Globus pallidus (tissue), 1 donor: ENCODE results near the gene IL17RC.
"Not testable (repeated sequence)": the region's sequence is repeated elsewhere in the genome, so short reads cannot be mapped to it uniquely, and the experiment has no call there.

Experiments used
- DNase-seq: peaks from one replicate; pipeline ENCODE4 v3.0.0-alpha.2; 2015; ENCODE audit warnings: low spot score

The IL17RC gene

GRCh38 chr3:9893739-9894138 lies 23.2 kb upstream of the IL17RC start:
- DNase-seq: no peak

- not testable (repeated sequence) for DNase-seq
Observed at GRCh38 chr3:9895715-9896114, 21.2 kb upstream of the IL17RC start.

DNA sequence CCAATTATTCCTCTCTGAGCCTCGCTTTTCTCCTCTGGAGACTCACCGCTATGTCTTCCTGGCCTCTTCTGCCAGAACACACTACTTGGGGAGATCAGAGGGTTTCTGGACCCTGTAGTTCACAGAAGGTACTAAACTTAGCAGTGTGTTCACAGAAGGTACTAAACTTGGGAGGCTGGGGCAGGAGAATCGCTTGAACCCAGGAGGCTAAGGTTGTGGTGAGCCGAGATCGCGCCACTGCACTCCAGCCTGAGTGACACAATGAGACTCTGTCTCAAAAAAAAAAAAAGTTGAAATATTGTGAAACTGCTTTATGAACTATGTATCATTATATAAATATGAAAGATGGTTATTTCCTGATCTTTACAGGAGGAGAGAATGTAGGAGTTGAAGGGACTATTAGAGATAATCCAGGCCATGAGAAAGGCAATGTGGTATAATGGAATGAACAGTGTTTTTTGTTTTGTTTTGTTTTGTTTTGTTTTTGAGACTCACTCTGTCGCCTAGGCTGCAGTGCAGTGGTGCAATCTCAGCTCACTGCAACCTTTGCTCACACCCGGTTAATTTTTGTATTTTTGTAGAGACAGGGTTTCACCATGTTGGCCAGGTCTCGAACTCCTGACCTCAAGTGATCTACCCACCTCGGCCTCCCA lies 20.0 kb upstream of the IL17RC start:
- not testable (repeated sequence) for DNase-seq

GRCh38 chr3:9897408-9898372 lies 19.2 kb upstream of the IL17RC start:
- no peak for DNase-seq

DNA sequence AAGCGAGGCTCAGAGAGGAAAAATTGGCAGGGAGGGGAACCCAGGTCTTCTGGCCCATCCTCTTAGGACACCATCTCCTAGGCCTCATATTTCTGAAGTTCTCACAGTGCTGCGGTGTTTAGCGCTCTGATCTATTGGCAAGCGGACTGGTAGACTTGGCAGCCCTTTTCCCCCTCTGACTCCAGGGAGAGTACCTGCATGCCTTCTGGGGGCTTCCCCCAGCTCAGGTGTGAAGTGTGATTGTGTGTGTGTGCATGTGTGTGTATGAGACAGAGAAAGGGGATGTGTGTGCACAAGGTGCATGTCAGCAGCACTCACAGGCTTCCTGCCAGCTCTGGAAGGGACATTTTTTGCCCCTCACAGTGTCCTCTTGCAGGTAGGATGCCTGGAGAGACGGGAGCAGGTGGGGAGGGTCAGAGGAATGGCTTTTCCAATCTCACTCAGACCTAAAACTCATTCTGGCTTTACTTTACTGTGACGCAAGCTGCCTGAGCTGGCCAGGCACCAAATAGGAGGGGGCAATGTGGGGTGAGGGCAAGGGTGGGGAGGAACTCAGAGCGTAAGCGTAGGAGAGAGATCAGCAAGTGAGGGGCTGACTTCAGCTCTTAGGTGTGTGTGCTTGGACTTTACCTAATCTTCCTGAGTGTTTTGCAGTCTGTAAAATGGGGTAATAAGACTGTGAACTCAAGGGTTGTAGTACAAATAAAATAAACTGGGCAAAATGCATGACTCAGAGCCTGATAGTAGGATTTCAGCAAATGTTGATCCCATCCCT lies 18.2 kb upstream of the IL17RC start:
- no peak for DNase-seq

- DNase-seq: no peak
Observed at GRCh38 chr3:9899289-9899791, 17.6 kb upstream of the IL17RC start.

- not testable (repeated sequence) for DNase-seq
Observed at GRCh38 chr3:9900965-9901415, 15.9 kb upstream of the IL17RC start.

- no peak for DNase-seq
Observed at GRCh38 chr3:9901967-9902366, 14.9 kb upstream of the IL17RC start.

GRCh38 chr3:9902372-9903237 lies 14.3 kb upstream of the IL17RC start, which contains the start of gene IL17RE:
TSS of gene IL17RE (plus strand) at chr3:9902848. CDS start at chr3:9902933, 85 bp downstream.
- no peak for DNase-seq

DNA sequence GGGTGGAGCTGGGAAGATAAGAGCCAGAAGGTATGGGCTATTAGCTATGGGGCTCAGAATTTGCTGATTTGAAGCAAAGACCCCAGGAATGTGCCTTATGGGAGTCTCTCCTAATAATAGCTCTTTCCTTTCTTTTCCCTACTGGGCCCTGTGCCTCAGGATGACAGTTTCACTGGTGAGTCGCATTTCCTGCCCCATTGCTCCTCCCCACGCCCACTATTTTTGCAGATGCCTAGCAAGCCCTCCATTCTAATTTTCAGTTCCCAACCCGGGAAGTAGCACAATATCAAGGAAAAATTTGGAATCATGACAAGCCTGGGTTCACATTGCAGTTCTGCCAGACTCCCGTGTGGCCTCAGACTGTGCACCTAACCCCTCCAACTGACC lies 13.7 kb upstream of the IL17RC start:
- no peak for DNase-seq

- DNase-seq: no peak
Observed at GRCh38 chr3:9903904-9904303, 13.0 kb upstream of the IL17RC start.

GRCh38 chr3:9906480-9906879 lies 10.4 kb upstream of the IL17RC start:
- DNase-seq: no peak

- no peak for DNase-seq
Observed at GRCh38 chr3:9908286-9908685, 8.6 kb upstream of the IL17RC start.

- no peak for DNase-seq
Observed at GRCh38 chr3:9909221-9910013, 7.5 kb upstream of the IL17RC start.

- DNase-seq: no peak
Observed at GRCh38 chr3:9911863-9912262, 5.0 kb upstream of the IL17RC start.

DNA sequence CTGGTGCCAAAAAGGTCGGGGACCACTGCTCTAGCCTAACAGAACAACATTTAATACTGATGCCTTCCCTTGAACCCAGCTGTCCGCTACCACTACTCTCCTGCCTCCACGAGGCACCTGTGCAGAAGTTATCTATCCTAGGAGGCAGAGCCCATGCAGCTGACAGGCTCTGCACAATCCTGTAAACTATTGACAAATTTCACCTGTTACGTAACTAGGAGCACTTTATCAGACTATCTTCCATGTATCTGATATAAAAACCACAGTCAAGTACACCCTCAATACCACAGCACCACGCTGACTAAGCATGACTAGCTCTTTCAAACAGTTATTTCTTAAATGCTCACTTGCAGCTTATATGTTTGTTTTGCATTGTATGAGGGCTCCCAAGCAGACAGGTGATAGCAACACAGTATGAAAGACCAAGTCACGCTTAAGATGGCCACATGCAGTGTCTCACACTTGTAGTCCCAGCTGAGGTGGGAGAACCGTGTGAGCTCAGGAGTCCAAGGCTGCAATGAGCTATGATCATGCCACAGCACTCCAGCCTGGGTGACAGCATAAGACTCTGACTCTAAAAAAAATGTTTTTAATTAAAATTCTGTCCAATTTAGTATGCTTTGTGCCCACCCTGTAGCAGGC lies 4.5 kb upstream of the IL17RC start:
- no peak for DNase-seq

- no peak for DNase-seq
Observed at GRCh38 chr3:9913601-9914000, 3.3 kb upstream of the IL17RC start.

- no peak for DNase-seq
Observed at GRCh38 chr3:9914011-9914410, 2.9 kb upstream of the IL17RC start.

DNA sequence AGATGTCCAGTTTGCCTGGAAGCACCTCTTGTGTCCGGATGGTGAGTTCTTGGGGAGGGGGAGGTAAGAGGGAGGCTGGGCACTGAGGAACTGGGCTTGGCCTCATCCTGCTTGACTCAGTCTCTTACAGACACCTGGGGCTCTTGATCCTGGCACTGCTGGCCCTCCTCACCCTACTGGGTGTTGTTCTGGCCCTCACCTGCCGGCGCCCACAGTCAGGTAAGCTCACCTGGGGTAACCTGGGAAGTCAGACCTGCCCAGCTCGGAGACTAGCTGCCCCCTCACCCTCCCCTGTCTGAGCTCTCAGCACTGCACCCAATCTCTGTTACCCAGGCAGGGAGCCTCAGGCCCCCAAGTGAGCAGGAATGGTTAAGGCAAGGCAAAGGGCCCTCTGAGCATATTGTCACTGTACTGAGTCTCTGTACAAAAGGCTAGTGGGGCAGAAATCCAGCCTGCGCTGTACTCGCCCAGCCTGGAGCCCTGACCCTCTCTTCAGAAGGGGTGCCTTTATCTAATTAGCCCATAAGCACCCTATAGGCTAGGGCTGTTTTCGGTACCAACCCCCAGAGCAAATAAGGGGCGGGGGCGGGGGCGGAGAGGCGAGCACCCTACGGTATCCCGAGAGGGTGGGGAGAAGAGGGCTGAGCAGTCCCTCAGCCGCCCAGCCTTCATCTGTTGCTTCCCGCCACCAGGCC lies 2.2 kb upstream of the IL17RC start:
- DNase-seq: no peak
